ENCODE results near the gene SLC1A1.
A peak's percentile ranks its signal among the peaks of the same experiment; 100 is the strongest.

The SLC1A1 gene

DNA sequence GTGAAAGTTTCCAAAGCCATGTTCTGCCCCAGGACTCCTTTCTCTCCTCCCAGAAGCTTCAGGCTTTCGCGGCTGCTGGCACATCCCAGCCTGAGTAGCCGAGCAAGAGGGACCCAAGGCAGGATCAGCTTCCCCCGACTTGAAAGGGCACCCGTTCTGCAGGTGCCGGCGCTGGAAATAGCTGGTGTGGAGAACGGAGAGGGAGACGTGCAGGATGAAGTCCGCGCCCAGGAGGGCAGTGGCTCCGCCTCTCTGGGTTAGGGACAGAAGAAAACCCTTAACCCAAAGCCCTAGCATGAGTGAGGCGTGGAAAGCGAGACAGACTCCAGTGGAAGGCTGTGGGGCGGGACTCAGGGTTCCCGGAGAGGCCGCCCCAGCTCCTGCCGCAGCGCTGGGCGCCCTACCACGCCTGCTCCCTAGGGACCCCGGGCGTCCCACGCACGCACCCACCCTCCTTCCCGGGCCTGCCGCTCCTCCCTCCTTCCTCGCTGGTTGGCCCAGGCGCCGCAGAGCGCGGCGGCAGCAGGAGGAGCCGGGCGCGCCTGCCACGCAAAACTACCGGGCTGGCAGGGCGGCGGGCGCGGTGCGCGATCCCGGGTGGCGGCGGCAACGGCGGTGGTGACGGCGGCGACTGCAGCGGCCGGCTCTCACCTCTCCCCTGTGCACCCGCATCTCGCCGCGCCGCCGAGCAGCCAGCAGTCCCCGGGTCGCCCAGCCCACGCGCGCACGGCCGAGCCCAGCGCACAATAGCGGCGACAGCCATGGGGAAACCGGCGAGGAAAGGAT is at the start of gene SLC1A1:
TSS of gene SLC1A1 (plus strand) at position 550 of the 786 bp plus-strand sequence. CDS start at position 762, 212 bp downstream.
- peak; percentile 9 for DNase-seq

DNA sequence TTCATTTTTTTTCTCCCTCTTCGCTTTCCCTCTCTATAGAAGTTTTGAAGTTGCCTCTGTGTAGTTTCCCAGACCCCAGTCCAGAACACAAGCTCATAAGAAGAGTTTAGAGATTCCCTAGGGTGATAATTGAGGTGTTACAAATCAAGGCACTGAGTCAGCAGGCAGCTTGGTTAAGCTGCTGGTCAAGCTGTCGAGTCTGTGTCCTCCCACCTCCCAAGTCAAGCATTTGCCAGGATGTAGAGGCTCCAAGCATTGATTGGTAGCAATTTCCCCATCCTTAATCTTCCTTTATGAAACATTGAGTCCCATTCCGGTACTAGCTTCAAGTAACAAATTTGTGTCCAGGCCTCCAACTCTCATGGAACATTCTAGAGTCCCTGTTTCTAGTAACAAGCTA is 47.5 kb upstream of the SLC1A1 start:
- no peak for DNase-seq

DNA sequence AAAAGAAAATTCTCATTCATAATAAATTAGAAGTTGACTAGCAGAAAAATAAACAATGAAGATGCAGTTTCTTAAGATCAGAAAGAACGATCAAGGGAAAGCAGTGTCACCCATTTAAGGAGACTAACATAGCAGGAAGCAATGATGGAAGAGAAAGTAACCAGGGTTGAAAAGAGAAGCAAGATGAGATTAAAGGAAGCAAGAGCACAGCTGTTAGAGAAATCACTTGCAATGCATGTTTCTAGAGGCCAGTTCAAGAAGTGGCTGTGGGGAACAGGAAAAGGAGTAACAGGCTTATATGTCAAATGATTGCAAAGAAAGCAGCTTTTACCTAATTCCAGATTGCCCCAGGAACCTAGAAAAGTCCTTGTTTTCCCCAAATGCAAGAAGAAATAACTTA is 46.8 kb upstream of the SLC1A1 start:
- DNase-seq = no peak

DNA sequence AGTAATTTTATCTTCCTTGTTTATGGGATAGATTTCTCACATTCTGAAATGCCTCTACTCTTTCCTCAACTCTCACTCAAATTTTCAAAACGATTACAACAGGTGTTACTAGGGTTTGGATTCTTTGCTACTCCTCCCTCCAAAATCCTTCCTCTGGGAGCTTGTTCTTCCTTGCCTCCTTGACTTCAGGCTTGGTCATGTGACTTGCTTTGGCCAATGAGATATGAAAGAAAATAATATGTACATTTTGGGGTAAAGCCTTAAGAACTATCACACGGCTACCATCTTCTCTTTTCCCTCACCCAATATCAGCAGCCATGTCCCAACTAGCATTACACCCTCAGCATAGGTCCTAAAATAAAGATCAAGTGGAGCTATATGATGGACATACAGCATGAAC is 28.8 kb upstream of the SLC1A1 start:
- DNase-seq = no peak

DNA sequence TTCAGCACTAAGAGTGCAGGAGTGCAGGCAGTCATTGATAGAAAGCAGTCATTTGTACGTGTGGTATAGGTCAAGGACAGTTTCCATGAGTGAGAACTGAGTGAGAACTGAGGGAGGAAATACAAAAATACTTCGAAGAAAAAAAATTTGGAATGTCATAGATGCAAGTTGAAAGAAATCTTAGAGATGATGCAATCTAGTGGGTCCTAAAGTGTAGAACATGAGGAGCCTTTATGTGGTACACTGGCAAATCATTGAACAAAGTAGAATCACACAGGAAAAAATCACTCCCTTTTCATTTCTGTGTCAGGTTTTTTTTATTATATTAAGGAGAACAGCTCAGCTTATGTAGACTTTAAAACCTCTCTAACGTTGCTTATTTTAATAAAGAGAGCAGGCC is 26.4 kb upstream of the SLC1A1 start:
- no peak for DNase-seq

DNA sequence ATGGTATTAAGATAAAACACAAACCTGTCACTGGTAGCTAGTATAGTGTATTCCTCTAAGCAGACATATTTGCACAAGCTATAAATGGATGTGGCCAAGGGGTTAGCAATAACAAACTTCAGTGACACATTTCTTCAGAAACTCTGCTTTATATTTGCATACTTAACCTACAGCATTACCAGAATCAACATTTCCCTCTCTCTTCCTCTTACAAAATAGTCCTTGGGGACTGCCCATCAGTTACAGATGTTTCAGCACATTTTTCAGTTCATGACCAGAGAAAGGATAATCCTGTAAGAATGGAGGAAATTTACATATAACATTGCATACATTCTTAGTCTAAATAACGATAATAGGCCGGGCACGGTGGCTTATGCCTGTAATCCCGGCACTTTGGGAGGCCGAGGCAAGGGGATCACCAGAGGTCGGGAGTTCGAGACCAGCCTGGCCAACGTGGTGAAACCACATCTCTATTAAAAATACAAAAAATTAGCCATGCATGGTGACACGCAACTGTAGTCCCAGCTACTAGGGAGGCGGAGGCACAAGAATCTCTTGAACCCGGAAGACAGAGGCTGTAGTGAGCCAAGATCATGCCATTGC is 25.3 kb upstream of the SLC1A1 start:
- no peak for DNase-seq

DNA sequence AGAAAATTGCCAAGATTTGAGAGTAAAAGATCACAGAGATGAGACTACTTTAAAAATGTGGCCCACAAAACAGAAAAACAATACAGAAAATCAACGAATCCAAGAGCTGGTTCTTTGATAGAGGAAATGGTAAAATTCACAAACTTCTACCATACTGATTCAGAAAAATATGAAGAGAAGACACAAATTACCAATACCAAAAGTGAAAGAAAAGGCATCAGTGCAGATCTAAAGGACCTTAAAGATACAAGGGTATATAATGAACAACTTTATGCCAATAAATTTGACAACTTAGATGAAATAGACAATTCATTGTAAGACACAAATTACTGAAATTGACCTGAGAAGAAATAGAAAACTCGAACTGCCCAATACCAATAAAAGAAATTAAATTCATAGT is 24.4 kb upstream of the SLC1A1 start:
- DNase-seq = no peak

DNA sequence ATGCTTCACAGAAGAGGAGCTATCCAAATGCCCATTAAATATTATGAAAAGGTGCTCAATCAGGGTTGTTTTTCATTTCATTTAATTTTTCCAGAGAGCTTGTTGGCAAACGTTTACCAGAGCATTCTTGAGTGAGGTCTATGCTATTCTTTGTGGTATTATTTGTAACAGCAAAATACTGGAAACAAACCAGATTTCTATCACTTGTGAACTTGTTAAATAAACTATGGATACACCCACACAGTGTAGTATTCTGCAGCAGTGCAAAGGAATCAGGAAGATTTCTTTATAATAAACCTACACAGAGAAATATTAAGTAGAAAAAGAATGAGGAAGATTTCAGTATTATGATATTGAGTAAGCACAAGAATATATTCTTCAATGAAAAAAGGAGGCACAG is 15.0 kb upstream of the SLC1A1 start:
- DNase-seq = no peak

DNA sequence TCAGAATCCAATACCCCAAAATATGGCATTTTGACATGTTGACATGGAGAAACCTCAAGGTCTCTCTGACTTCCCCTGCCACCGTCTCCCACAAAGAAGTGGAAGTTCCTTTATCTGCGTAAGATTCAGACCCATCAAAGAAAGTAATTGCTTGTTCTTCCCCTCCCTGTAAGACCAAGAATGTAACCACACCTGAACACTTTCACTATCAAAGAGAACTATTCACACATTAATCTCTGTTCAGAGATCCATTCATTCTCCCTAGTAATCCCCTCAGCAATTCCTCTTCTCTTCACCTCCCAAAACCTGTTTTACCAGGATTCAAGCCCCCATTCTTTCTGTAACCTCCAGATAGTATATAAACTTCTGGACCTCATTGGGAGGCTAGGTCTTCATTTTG is 4.1 kb upstream of the SLC1A1 start:
- no peak for DNase-seq

DNA sequence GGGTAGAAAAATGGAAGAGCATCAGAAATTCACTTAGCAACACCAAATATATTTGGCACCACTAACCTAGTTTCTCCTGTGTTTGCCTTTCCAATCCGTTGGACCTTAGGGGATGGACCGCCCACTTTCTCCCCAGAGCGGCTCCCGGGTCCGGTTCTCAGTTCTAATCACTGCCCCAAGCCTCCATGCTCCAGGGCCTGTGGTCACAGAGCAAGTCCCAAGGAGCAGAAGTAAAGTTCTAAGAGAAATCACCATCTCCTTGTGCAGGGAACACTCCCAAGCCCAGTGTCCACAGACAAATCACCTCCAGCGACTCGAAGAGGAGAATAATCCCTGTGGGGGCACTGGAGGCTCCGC is 728 bp upstream of the SLC1A1 start:
- no peak for DNase-seq

DNA sequence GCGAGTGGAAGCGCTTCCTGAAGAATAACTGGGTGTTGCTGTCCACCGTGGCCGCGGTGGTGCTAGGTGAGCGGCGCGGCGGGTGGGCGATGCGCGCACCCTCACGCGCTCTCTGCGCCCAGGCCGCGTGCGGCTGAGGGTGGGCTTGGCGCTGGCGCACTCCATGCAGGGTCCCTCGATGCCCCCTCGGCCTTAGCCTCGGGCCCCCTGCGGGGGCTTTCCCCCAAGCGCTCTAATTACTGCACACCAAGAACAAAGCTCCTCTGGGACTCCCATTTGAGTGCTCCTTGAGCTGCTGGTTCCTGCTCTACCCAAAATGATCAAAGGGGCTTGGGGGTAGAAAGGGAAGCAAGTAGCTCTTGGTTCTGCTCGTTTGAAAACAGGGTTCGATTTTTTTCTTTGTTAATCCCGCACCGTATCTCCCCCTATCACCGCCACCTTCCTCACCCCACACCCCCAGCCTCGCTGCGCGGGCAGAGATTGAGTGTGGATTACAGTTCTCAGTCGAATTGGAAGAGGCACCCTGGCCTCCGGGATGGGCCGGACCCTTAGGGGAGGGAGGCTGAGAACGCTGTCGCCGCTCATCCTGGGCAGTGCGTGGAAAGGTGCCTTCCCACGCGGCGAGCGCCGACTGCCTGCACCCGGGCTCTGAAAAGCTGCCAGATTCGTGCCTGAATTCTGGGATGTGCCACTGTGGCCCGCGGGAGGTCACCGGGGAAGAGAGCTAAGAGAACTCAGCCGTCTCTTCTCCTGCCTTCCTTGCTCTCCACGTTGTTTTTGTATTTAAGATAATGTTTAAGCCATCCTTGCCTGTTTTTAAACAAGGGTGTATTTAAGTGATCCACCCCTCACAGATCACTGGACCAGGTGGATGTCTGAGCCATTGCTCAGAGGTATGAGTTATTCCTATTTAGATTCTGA is 697 bp downstream of the SLC1A1 start:
- DNase-seq = no peak

DNA sequence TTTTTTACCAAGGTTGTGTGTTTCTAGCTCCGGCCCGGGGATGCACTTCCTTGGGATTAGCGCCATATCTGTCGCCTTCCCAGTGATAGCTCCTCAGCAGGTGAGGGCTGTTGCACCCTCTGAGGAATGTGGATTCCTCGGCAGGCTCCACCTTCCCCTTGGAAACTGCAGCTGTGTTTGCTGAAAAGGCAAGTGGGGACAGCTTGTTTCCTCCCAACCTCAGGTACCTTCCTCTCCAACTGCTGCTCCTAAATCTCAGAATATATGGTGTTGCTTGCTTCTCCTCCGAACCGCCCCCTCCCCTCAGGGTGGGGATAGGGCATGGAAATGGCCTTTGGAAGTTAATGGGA is 1.3 kb downstream of the SLC1A1 start:
- DNase-seq = no peak

DNA sequence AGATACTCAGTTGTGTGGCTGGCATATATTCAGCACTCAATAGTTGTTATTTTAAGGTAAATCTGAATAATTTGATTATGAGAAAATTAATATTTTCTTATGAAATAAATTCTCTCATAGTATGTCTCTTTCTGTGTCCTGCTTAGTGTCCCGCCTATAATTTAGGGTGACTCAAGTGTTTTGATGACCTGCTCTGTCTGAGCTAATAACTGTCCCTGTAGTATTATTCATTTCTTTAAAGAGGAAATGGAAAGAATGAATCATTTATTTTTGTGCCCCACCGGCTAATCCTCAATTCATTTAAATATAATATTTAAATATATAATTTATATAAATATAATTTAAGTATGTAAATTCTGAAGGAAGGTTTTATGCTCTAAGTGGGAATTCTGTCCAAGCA is 4.1 kb downstream of the SLC1A1 start:
- DNase-seq = no peak

DNA sequence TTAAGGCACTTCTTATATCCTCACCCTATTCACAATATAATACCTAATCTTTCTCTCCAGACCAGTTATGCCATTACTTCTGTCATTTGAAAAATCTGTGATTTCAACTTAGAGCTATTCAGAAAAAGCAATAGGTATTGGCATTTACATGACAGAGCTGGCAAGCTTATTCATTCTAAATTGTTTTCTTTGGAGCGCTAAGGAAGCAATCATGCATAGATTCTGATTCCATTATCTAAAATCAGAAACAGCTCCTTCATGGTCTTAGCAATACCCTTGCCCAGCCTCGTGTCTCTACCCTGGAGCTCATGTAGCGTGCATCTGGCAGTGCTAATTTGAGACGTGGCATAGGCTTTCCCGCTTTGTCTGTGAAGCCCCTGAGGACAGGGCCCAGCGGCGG is 4.5 kb downstream of the SLC1A1 start:
- no peak for DNase-seq

DNA sequence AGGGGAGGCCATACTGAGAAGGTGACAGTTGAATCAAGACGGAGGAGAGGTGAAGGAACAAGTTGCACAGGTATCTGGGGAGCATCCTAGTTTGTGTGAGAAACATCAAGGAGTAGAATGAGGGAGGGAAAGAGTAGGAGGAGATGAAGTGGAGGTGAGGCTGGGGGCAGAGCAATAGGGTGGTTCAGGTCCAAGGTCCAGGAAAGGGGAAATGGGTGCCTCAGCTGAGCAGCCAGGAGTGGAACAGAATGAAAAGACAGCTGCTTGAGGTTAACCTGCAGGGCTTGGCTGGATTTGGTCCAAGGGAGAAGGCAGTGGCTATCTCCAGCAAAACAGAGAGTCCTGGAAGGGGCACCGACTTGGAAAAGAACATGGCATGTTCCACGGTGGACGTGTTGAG is 5.3 kb downstream of the SLC1A1 start:
- DNase-seq = no peak

DNA sequence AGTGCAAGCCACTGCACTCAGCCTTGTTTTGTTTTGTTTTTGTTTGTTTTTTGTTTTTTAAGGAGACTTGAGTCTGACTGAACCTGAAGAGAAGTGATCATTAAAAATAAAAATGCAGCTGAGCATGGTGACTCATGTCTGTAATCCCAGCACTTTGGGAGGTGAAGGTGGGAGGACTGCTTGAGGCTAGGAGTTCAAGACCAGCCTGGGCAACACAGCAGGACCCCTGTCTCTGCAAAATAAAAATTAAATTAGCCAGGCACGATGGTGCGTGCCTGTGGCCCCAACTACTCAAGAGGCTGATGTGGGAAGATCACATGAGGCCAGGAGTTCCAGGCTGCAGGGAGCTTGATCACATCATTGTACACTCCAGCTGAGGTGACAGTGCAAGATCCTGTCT is 6.2 kb downstream of the SLC1A1 start:
- no peak for DNase-seq

DNA sequence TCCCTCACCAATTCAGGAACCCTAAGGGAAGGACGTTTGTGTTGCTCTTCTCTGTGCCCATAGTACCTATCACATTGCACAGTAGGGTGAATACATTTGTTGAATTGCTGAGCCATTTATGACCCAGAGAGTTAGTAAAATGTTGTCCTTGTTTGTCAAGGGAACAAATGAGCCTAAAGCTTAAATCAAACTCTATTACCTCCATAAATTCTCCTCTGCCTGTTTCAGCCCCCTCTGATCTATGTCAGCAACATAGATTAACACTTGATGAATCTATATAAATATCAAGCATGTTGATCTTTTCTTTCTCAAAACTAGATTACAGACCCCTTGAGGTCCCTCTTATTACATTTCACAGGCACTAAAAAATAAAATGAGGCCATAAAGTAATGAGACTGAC is 7.1 kb downstream of the SLC1A1 start:
- no peak for DNase-seq

DNA sequence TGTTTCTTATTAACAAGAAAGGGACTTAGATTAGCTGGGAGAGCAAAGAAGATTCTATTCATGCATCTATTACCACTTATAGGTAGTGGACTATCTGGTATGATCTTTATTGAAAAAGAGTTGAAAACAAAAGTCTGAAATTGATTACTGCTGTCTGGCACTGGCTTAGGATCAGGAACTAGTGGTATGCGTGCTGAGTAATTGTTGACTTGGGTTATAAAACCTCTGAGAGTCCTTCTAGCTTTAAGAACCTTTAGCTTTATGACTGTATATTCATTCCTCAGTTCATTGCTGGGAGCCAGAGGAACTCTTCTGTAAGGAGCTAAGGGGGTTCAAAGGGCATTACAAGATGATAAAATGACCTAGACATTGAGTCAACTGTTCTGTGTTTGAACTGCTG is 7.6 kb downstream of the SLC1A1 start:
- DNase-seq = no peak

DNA sequence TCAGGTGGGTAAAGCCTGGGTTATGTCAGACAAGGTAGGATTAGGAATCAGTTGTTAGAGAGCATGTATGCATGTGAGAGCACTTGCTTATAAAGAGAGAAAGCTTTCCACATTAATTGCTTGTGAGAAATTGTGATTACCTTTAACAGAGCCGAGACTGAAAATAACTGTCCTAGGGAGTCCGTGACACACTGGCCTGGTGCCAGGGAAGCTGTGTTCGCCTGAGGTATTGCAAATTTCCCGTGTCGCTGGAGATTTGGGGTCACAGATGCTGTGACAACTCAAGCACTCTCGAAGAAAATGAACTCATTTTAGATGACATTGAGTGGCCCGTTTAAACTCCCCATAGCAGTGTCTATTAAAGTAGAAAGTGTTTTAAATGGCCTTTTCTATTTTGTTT is 9.6 kb downstream of the SLC1A1 start:
- DNase-seq = no peak

DNA sequence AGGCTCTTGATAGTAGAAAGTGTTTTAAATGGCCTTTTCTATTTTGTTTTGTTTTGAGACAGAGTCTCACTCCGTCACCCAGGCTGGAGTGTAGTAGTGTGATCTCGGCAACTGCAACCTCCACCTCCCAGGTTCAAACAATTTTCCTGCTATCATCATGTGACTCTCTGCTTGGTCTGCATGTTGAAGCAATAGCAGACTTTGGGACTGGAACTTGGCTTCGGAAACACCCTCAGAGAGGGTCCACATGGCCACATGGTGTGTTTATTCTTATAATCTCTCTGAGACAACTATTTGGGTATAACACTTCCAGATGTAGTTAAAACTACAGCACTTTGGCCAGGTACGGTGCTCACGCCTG is 10.9 kb downstream of the SLC1A1 start:
- DNase-seq = no peak

DNA sequence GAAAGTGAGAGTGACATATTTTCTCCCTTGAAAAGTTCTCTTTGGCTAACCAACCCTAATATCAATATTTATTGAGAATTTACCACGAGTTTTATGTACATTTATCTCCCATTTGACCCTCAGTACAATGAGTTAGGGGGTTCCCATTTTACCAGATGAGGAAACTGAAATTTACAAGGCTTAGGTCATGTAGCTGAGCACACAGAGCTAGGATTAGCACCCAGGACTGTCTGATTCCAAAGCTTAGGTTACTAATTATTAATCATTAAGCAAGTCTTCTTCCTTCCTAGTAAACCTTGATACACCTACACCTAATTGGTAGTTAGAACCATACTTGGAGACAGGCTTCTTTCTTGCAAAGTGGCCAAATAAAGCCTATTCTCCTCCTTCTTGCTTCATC is 12.2 kb downstream of the SLC1A1 start:
- DNase-seq = no peak

DNA sequence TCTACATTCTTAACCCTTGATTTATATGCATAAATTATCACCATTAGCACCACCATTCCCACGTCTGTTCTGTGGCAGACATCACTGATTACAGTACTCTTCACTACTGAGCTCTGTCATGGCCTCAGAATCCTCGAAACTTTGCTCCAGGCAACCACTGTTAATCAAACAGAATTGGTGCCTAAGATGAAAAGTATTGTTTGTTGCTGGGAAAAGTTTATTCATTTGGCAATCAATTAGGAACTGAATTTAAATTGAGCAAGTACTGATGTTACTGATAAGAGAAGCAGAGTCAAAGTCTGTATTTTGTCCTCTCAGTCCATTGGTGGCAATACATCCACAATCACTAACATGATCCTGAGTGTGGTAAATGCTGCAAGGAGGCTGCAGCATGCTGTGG is 12.8 kb downstream of the SLC1A1 start:
- DNase-seq = no peak

DNA sequence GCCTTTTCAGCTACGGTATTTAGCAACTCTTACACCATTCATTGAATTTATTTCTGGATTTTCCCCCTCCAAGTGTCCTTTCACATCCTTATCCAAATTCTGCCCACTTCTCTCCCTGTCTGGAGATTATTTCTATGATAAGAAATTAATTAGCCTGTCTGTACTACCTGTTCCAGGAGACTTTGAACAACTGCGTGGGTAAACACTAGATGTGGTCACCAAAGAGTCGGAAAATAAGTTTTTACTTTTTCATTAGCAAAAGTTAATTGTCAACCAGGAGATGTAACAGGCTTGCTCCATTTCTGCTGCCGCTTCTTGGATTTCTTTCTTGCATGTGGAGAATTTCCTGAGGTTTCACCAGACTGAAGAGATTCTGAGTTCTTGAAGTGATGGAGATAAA is 14.0 kb downstream of the SLC1A1 start:
- no peak for DNase-seq

DNA sequence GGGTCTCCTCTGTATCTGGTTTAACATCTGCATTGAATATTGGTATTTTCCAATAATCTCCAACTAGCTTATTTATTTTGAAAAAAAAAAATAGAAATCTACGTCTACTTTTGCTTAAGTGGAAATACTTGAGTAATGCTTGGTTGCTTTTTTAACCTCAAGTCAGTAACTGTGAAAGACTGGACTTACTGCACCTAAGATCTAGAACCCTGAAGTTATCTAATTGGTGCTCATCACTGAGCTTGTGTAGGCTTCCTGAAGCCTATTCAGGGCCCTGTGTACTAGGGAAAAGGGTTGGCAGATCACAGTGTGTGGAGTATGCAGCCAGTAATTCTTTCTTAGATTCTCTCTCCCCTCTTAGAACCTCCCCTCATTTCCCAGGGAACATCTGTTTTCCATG is 16.2 kb downstream of the SLC1A1 start:
- DNase-seq = no peak

Data from hematopoietic multipotent progenitor cell treated with erythropoietin and hydrocortisone succinate and interleukin-3 and kit ligand, for 6 days (in vitro differentiated cells).